Head of caudate nucleus (tissue), 42 donors: ENCODE measurements around the gene SPC25.

Source experiments
- DNase-seq, 42 donors: peaks; one replicate each; pipeline versions ENCODE4 v3.0.0 to v3.0.0-alpha.2; 2020 to 2021; ENCODE audit warnings: mixed read lengths in 7 of 42
- intact Hi-C: fragments of 100-400 bp; cut with DNase I; formaldehyde crosslinking; loops from one replicate; pipeline ENCODE4 v1.15.0; 2022

The SPC25 gene

DNA sequence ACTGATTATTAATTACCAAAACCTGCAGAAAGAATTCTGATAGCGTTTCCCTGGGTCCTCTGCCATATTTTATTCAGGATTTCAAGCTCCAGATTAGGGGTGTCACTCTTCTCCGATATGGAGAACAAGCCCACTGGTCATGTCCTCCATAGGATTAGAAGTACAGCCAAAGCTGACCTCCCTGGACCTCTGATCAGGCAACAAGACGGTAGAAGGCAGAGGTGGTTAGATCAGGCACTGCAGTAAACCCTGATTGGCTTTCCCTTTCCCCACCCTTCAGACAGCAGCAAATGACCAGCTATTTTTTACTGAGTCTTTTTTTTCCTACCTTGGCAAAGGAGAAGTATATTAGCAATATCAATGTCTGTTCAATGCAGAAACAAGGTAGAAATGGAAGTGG is 37.7 kb downstream of the SPC25 start:
- DNase-seq, result no peak
- intact Hi-C loops, result no loop called here

DNA sequence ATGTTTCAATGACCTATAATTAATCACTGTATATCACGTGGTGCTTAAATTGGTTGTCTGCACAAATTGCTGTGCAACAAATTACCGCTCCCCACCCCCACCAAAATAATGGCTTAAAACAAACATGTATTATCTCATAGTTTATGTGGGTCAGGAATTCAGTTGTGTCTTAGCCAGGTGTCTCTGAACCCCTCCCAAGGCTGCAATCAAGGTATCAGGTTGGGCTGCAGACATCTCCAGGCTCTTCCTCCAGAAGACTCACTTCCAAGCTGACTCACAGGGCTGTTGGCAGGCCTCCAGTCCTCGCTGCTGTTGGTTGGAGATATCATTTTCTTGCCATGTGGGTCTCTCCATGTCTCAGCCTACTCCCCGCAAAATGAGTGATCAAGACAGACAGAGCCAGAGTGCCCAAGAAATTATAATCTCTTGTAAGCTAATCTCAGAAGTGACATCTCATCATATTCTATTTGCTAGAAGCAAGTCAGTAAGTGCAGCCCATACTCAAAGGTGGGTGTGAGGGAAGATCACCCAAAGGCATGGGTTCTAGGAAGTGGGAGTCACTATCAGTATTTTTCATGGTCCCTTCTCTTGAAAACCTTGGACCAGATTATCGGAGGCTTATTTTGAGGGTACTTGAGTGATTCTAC is 38.4 kb downstream of the SPC25 start:
- intact Hi-C loops, result no loop called here
- no peak for DNase-seq

DNA sequence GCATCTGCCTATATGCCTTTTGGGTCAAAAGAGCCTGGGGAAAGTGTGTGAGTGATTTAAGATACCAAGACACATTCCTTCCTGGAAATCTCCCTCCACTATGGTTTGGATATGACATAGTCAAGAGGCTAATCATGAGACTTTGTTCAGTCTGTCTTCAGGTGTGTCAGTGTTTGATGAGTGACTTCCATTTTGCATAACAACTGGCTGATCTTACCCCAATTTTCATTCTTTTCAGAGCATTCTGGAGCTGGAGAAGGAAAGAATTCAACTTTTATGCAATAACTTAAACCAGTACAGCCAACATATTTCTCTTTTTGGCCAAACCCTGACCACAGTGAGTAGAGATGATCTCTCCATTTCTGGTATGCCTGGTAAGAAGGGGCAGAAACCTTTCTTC is 39.4 kb downstream of the SPC25 start:
- intact Hi-C loops, result no loop called here

DNA sequence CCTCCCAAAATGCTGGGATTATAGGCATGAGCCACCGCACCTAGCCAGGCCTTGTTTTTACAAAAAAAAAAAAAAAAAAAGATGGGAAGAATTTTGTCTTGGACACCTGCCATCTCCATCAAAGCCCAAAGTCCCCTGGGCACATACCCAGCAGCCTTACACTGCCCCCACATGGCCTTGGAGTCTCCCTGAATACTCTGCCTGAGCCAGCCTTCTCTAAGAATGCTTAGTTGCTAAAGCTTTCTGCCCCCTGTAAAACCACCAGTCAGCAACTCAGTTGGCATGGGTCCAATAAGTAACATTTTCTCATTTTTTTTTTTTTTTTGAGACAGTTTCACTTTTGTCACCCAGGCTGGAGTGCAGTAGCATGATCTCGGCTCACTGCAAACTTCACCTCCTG is 40.6 kb downstream of the SPC25 start:
- peak in 3 of 42 donors; percentile 9 to 18 (median 10) for DNase-seq
- intact Hi-C loops, result no loop called here

More for the DNA sequence above, 39.4 kb downstream of the SPC25 start:
- DNase-seq, result no peak

DNA sequence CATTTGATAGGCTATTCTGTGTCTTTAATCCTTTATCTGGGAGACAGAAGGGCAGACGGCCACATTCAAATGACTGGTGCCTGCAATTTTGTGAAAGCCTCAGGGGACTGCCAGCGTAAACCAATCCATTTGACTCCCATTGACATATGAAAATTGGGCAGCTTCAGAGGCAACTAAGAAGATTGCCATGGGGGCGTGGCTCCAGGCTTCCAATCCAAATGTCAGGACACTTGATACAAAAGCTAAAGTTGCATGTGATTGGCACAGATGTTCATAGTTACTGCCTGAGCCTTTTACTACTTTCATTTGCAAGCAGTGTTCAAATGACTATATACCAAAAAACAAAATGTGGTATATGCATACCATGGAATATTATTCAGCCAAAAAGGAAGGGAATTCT is 42.0 kb downstream of the SPC25 start:
- DNase-seq, result no peak
- intact Hi-C loops, result no loop called here

DNA sequence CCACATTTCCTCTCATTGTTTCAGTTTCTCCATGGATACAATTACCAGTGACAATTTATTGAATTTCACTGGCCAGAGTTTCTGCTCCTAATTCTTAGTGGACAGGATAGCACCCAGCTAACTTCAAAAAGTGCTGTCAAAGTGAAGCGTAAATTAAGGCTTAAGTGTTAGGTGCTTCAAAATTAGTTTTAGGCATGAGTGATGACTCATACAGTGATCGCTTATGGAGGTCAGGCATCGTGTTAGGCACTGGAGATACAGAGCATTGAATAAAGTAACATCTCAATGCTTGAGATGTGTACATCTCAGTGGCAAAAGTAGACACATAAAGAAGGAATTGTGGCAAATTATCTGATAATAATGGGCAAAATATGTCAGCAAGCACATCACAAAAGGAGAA is 47.0 kb downstream of the SPC25 start:
- intact Hi-C loops, result no loop called here
- no peak for DNase-seq

DNA sequence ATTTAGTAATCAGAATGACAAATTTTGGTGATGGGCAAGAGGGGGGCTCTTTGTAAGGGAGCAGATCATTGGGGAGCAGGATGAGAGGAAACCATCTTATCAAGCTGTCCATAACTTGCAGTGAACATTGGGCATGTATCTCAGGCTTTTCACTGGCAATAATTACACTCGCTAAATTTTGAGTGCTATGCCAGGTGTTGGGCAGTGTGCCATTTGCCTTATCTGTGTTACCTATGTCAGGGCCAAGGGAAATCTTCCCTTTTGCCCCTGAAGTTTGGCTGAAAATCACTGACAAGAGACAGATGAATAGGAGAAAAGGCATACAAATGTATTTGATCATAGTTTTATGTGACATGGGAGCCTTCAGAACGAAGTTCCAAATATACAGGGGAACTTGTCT is 48.8 kb downstream of the SPC25 start:
- intact Hi-C loops, result no loop called here
- DNase-seq, result no peak

DNA sequence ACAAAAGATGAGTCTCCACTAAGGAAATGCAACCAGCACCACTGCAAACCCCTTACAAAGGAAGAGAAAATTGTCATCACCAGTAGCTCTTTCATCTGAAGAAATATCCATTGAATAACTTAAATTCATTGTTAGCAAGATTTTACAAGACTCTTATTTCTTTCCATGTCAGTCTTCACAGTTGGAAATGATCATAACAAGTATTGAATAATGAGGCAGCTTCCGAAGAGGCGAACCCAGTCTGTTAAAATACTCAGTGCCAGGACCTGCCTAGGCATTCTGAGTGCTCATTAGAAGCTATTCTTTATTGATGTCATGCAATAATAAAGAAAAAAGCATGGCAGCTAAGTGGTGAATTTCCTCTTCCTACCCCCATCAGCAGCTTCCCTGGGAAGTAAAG is 54.3 kb downstream of the SPC25 start:
- intact Hi-C loops, result no loop called here
- DNase-seq, result no peak

DNA sequence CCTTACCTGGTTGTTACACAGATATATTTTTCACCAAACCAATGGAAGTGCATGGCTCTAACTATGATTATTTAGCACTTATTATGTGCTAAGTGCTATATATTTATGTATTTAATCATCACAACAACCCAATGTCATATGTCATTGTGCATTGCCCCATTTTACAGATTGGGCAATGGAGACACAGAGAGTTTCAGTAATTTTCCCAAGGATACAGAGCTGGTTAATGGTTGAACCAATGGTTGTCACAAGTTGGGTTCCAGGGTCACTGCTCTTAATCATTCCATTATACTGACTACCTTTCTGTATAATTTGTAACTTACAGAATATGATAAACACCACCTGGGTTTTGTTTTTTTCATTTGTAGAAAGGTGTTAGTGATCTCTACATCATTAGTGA is 58.6 kb downstream of the SPC25 start:
- intact Hi-C loops, result no loop called here
- no peak for DNase-seq

DNA sequence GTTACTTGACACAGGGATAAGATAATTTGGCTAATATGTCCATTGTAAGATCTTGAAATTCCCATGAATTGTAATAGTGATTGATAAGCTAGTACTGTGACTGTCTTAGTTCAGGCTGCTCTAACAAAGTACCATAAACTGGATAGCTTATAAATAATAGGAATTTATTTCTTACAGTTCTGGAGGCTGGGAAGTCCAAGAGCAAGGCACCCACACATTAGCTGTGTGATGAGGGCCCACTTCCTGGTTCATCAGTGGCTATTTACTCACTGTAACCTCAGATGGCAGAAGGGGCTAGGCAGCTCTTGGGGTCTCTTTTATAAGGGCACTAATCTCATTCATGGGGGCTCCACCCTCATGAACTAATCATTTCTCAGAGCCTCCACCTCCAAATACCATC is 59.3 kb downstream of the SPC25 start:
- intact Hi-C loops, result no loop called here
- DNase-seq, result no peak

DNA sequence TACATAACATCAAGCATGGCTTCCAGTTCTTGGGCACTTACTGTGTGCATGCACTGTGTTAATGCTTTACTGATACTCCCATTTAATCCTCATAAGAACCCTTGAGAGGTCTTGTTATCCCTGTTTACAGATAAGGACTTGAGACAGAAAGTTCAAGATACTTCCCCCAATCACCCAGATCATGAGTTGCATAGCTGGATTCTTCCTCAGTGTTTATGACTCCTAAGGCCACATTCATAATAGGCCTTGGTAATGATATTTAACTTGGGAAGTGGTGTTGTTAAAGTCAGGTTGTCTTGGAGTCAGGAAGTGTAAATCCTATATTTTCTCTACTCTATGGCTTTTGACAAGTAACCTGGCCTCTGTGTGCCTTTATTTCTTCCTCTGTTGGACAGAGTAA is 65.1 kb downstream of the SPC25 start:
- no peak for DNase-seq
- intact Hi-C loops, result no loop called here

DNA sequence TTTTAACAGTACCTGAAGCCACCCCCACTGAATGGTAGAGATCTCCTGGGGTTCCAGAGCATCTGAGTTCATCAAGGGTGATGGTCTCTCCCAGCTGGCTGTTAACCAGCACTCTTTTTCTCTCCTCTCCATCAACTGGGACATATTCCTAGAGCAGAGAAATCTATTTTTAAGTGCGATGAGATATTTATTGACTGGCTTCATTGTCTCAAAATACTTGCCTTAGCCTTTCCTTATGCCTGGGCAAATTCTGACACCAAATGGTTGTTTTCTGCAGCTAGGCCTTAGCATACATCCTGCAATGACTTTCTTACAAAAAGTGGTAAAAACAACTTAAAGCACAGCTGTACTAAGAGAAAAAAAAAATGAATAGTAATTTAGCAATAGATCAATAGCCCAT is 68.2 kb downstream of the SPC25 start:
- DNase-seq, result no peak
- intact Hi-C loops, result no loop called here

DNA sequence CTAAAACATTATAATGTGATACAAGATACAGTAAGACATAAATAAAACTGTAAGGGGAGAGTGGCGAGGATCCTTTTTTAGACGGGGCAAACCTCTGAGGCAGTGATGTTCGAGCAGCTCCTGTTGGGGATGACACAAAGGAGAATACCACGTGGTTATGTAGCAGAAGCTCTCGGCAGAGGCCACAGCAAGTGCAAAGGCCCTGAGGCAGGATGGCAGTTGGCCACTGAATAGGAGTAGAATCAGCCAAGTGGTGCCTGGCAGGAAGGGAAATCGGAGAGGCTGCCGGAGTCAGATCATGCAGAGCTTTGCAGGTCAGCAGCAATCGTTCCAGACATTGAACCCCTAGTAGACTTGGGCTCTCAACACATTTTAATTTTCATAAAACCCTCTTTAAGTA is 68.7 kb downstream of the SPC25 start:
- DNase-seq, result no peak
- intact Hi-C loops, result no loop called here
